ENCODE results near the gene HMGXB3.

HMGXB3 gene

DNA sequence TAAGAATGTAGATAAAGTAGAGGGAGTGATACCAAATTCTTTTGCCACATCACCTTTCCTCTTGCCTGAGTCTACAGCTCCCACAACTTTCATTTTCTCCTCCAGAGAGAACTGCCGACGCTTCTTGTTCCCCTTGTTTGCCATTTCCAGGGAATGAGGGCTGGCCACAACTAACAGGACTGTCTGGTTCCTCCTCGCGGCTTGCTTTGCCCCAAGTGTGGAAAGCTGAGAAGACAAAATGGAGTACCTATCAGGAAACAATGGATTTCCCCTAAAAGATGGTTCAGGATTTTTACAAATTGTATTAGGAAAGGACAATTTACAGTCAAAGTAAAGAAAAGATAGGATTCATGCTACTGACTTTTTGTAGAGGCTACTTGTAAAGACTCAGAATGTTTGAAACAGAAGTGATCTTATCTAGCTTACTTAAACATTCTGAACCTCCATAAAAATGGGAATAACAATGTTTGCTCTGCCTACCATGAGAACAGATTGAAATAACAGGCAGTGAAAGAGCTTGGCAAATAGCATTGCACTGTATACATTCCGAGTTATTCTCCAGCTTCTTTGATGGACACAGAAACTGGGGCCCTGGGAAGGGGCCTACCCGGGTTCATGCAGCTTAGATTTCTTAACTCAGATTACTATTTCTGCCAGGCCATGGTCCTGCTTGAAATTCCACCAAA lies 4.2 kb upstream of the HMGXB3 start:
- TF ChIP-seq, protein P1, sequence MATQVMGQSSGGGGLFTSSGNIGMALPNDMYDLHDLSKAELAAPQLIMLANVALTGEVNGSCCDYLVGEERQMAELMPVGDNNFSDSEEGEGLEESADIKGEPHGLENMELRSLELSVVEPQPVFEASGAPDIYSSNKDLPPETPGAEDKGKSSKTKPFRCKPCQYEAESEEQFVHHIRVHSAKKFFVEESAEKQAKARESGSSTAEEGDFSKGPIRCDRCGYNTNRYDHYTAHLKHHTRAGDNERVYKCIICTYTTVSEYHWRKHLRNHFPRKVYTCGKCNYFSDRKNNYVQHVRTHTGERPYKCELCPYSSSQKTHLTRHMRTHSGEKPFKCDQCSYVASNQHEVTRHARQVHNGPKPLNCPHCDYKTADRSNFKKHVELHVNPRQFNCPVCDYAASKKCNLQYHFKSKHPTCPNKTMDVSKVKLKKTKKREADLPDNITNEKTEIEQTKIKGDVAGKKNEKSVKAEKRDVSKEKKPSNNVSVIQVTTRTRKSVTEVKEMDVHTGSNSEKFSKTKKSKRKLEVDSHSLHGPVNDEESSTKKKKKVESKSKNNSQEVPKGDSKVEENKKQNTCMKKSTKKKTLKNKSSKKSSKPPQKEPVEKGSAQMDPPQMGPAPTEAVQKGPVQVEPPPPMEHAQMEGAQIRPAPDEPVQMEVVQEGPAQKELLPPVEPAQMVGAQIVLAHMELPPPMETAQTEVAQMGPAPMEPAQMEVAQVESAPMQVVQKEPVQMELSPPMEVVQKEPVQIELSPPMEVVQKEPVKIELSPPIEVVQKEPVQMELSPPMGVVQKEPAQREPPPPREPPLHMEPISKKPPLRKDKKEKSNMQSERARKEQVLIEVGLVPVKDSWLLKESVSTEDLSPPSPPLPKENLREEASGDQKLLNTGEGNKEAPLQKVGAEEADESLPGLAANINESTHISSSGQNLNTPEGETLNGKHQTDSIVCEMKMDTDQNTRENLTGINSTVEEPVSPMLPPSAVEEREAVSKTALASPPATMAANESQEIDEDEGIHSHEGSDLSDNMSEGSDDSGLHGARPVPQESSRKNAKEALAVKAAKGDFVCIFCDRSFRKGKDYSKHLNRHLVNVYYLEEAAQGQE (IDR thresholded peaks at IDR 0.05; ENCODE audit: insufficient read depth in 1 of 2, low read depth in 2 of 2, low read length in 2 of 2): no peak
- no peak for TF ChIP-seq TAF1 (IDR thresholded peaks at IDR 0.05; ENCODE audit: borderline replicate concordance, insufficient read depth, low read length)
- TF ChIP-seq FOXP2 (optimal IDR thresholded peaks at IDR 0.05; ENCODE audit: borderline replicate concordance, extremely low read depth, extremely low read length, insufficient read depth): no peak

DNA sequence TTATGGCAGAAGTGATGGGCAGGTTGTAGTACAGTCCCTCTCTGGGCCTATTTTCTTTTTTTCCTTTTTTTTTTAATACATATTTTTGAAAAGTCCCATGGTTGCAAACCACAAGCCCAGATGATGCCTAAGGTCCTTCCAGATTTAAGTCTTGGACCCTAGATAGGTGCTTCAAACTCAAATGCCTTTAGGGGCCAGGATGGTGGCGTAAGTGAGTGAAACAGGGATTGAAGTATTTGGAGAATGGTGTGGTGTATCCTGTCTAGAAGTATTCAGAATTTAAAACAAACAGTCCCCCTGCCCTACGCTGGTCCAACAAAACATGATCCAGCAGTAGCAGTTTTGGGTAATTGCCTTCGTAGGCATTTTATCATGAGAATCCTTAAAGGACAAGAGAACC lies 2.3 kb upstream of the HMGXB3 start:
- TF ChIP-seq POLR2AphosphoS5 (IDR thresholded peaks at IDR 0.05; ENCODE audit: low read depth, low read length) (no peak), TAF1 (IDR thresholded peaks at IDR 0.05; ENCODE audit: borderline replicate concordance, insufficient read depth, low read length) (no peak), FOXP2 (optimal IDR thresholded peaks at IDR 0.05; ENCODE audit: borderline replicate concordance, extremely low read depth, extremely low read length, insufficient read depth) (no peak)
- TF ChIP-seq, protein P1 (IDR thresholded peaks at IDR 0.05; ENCODE audit: insufficient read depth in 1 of 2, low read depth in 2 of 2, low read length in 2 of 2): no peak

- TF ChIP-seq SIN3A (IDR thresholded peaks at IDR 0.05; ENCODE audit: borderline replicate concordance, insufficient read depth, low read length) (no peak), POLR2AphosphoS5 (IDR thresholded peaks at IDR 0.05; ENCODE audit: low read depth, low read length) (no peak), FOXP2 (optimal IDR thresholded peaks at IDR 0.05; ENCODE audit: borderline replicate concordance, extremely low read depth, extremely low read length, insufficient read depth) (no peak), TAF1 (IDR thresholded peaks at IDR 0.05; ENCODE audit: borderline replicate concordance, insufficient read depth, low read length) (no peak)
- TF ChIP-seq, protein P1 (IDR thresholded peaks at IDR 0.05; ENCODE audit: insufficient read depth in 1 of 2, low read depth in 2 of 2, low read length in 2 of 2): no peak
Observed at GRCh38 chr5:149999359-149999758, 1.2 kb upstream of the HMGXB3 start.

- TF ChIP-seq TAF1 (IDR thresholded peaks at IDR 0.05; ENCODE audit: borderline replicate concordance, insufficient read depth, low read length) (no peak), SIN3A (IDR thresholded peaks at IDR 0.05; ENCODE audit: borderline replicate concordance, insufficient read depth, low read length) (no peak), POLR2AphosphoS5 (IDR thresholded peaks at IDR 0.05; ENCODE audit: low read depth, low read length) (no peak), FOXP2 (optimal IDR thresholded peaks at IDR 0.05; ENCODE audit: borderline replicate concordance, extremely low read depth, extremely low read length, insufficient read depth) (no peak)
- TF ChIP-seq, protein P1 (IDR thresholded peaks at IDR 0.05; ENCODE audit: insufficient read depth in 1 of 2, low read depth in 2 of 2, low read length in 2 of 2): no peak
Observed at GRCh38 chr5:149999866-150000255, 678 bp upstream of the HMGXB3 start.

All from PFSK-1 (cell line).